ENCODE measurements around the gene C10orf95. TPM values are rescaled to one million over a fixed set of nuclear protein-coding genes. Genes with fewer than 3 reads are reported as not detected.

The C10orf95 gene
- polyA plus RNA-seq, 1 of the 3 experiments (the other 2 are of a cell fraction), result 0.07 TPM

DNA sequence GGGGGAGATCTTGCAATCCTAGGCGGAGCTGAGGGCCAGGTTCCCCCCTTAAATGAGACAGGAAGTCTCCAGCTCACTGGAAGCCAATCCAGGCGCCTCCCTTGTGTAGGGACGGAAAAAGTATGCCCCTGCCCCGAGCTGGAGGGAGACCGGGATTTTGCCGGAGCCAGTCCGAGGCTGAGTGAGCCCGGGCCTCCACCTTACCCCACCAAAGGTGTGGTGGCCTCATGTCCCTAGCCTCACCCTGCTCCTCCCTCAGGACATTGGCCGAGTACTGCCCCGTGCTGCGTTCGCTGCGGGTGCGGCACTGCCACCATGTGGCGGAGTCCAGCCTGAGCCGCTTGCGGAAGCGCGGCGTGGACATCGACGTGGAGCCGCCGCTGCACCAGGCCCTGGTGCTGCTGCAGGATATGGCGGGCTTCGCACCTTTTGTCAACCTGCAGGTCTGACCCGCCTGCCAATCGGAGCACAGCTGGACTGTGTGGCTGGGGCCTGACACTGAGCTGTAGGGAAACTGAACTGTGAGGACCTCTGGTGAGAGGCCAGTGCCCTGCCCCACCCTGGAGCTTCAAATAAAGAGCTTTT lies 28.7 kb downstream of the C10orf95 start (continued):
- TF ChIP-seq, protein P1, sequence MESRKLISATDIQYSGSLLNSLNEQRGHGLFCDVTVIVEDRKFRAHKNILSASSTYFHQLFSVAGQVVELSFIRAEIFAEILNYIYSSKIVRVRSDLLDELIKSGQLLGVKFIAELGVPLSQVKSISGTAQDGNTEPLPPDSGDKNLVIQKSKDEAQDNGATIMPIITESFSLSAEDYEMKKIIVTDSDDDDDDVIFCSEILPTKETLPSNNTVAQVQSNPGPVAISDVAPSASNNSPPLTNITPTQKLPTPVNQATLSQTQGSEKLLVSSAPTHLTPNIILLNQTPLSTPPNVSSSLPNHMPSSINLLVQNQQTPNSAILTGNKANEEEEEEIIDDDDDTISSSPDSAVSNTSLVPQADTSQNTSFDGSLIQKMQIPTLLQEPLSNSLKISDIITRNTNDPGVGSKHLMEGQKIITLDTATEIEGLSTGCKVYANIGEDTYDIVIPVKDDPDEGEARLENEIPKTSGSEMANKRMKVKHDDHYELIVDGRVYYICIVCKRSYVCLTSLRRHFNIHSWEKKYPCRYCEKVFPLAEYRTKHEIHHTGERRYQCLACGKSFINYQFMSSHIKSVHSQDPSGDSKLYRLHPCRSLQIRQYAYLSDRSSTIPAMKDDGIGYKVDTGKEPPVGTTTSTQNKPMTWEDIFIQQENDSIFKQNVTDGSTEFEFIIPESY (IDR thresholded peaks at IDR 0.05; ENCODE audit: borderline replicate concordance, low read depth), result peak; percentile 83; the same call in 1 of the 2 replicates
- TF ChIP-seq TEAD4 (IDR thresholded peaks at IDR 0.05; ENCODE audit: borderline replicate concordance, insufficient read depth) (no peak), POLR2AphosphoS5 (IDR thresholded peaks at IDR 0.05; ENCODE audit: low read depth, low read length) (no peak), MEF2A (IDR thresholded peaks at IDR 0.05; ENCODE audit: borderline replicate concordance, low read depth) (no peak), RAD21 (IDR thresholded peaks at IDR 0.05; ENCODE audit: low read length) (peak; percentile 69)
- TF ChIP-seq, protein P2, sequence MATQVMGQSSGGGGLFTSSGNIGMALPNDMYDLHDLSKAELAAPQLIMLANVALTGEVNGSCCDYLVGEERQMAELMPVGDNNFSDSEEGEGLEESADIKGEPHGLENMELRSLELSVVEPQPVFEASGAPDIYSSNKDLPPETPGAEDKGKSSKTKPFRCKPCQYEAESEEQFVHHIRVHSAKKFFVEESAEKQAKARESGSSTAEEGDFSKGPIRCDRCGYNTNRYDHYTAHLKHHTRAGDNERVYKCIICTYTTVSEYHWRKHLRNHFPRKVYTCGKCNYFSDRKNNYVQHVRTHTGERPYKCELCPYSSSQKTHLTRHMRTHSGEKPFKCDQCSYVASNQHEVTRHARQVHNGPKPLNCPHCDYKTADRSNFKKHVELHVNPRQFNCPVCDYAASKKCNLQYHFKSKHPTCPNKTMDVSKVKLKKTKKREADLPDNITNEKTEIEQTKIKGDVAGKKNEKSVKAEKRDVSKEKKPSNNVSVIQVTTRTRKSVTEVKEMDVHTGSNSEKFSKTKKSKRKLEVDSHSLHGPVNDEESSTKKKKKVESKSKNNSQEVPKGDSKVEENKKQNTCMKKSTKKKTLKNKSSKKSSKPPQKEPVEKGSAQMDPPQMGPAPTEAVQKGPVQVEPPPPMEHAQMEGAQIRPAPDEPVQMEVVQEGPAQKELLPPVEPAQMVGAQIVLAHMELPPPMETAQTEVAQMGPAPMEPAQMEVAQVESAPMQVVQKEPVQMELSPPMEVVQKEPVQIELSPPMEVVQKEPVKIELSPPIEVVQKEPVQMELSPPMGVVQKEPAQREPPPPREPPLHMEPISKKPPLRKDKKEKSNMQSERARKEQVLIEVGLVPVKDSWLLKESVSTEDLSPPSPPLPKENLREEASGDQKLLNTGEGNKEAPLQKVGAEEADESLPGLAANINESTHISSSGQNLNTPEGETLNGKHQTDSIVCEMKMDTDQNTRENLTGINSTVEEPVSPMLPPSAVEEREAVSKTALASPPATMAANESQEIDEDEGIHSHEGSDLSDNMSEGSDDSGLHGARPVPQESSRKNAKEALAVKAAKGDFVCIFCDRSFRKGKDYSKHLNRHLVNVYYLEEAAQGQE (IDR thresholded peaks at IDR 0.05; ENCODE audit: low read depth, low read length), result no peak

DNA sequence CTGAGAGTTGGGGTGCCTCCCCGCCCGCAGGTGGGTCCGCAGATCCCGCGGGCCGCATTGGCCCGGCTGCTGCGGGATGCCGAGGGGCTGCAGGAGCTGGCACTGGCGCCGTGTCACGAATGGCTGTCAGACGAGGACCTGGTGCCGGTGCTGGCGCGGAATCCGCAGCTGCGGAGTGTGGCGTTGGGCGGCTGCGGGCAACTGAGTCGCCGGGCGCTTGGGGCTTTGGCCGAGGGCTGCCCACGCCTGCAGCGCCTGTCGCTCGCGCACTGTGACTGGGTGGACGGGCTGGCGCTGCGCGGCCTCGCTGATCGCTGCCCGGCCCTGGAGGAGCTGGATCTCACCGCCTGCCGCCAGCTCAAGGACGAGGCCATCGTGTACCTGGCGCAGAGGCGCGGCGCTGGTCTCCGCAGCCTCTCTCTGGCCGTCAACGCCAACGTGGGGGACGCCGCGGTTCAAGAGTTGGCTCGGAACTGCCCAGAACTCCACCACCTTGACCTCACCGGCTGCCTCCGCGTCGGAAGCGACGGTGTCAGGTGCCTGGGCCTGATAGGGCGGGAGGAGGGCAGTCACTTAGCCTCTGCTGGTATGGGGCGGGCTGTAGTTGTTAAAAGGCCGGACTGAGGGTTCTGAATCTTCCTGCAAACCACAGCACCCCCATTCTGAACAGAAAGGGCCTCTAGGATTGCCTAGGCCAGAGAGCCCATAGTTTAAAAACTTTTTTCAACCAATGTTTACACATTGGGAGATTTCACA lies 29.4 kb downstream of the C10orf95 start:
- Histone ChIP-seq H3K4me3 (ENCODE audit: low read depth in 2 of 2, low read length in 1 of 2) (peak overlapping the region; percentile 77 to 90), H3K4me1 (ENCODE audit: control insufficient read depth in 1 of 2, insufficient read depth in 2 of 2, low read depth in 1 of 2, low read length in 1 of 2) (peaks cover 0 to 29% of the 10 kb centered on the region in 2 experiments; a peak in 2 of 4 replicates), H3K9me3 (no peaks in the 10 kb centered on the region), H3K79me2 (ENCODE audit: insufficient read depth) (no peaks in the 10 kb centered on the region), H3F3A (replicated peaks; ENCODE audit: insufficient read depth) (peaks cover 15% of the 10 kb centered on the region), H3K4me2 (peak overlapping the region; percentile 84), H2AFZ (ENCODE audit: low read depth) (peak overlapping the region; percentile 85), H3K36me3 (replicated peaks in 1 of 2; ENCODE audit: control insufficient read depth in 1 of 2, insufficient read depth in 2 of 2, low read length in 1 of 2) (peaks cover 0 to 21% of the 10 kb centered on the region in 2 experiments), H3K27ac (ENCODE audit: low read depth in 2 of 2, low read length in 1 of 2) (peak overlapping the region in 1 of 2 experiments; percentile 99; a peak in 1 of 4 replicates), H4K20me1 (ENCODE audit: insufficient read depth) (no peaks in the 10 kb centered on the region), H3K27me3 (ENCODE audit: insufficient read depth) (no peaks in the 10 kb centered on the region), H3K9ac (peak overlapping the region; percentile 68), H3K9me2 (no peaks in the 10 kb centered on the region)
- 13% methylated on average over 13 of the region's 62 CpGs for WGBS (ENCODE audit: low lambda C conversion rate)
- CTCF ChIA-PET, result interaction anchor here (0.7 to 18.3 kb wide), 23 partner anchors 10 to 268 kb away, joined by 3 to 359 read pairs (median 5); partner anchors contain the start of genes C10orf95, CUEDC2, ELOVL3 and NFKB2
- DNase-seq, result peak; percentile 33
- POLR2A ChIA-PET, result interaction anchor here (0.9 to 4.2 kb wide), 10 partner anchors 8 to 162 kb away, joined by 3 to 41 read pairs (median 4); partner anchors contain the start of genes C10orf95, CUEDC2 and NFKB2
- TF ChIP-seq JUND (IDR thresholded peaks at IDR 0.05), result no peak
- no peak for TF ChIP-seq POLR2AphosphoS5 (IDR thresholded peaks at IDR 0.05; ENCODE audit: low read depth, low read length)
- TF ChIP-seq, protein P3, sequence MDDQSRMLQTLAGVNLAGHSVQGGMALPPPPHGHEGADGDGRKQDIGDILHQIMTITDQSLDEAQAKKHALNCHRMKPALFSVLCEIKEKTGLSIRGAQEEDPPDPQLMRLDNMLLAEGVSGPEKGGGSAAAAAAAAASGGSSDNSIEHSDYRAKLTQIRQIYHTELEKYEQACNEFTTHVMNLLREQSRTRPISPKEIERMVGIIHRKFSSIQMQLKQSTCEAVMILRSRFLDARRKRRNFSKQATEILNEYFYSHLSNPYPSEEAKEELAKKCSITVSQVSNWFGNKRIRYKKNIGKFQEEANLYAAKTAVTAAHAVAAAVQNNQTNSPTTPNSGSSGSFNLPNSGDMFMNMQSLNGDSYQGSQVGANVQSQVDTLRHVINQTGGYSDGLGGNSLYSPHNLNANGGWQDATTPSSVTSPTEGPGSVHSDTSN (IDR thresholded peaks at IDR 0.05), result no peak
- TF ChIP-seq NRF1 (IDR thresholded peaks at IDR 0.05; ENCODE audit: low read depth, low read length), result no peak
- no peak for TF ChIP-seq SIN3A (IDR thresholded peaks at IDR 0.05; ENCODE audit: borderline replicate concordance, low read depth, low read length)
- TF ChIP-seq, protein P4, sequence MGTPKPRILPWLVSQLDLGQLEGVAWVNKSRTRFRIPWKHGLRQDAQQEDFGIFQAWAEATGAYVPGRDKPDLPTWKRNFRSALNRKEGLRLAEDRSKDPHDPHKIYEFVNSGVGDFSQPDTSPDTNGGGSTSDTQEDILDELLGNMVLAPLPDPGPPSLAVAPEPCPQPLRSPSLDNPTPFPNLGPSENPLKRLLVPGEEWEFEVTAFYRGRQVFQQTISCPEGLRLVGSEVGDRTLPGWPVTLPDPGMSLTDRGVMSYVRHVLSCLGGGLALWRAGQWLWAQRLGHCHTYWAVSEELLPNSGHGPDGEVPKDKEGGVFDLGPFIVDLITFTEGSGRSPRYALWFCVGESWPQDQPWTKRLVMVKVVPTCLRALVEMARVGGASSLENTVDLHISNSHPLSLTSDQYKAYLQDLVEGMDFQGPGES (IDR thresholded peaks at IDR 0.05; ENCODE audit: low read depth, low read length), result no peak
- TF ChIP-seq SMC3 (IDR thresholded peaks at IDR 0.05; ENCODE audit: low read depth, low read length), result no peak
- TF ChIP-seq, protein P5, sequence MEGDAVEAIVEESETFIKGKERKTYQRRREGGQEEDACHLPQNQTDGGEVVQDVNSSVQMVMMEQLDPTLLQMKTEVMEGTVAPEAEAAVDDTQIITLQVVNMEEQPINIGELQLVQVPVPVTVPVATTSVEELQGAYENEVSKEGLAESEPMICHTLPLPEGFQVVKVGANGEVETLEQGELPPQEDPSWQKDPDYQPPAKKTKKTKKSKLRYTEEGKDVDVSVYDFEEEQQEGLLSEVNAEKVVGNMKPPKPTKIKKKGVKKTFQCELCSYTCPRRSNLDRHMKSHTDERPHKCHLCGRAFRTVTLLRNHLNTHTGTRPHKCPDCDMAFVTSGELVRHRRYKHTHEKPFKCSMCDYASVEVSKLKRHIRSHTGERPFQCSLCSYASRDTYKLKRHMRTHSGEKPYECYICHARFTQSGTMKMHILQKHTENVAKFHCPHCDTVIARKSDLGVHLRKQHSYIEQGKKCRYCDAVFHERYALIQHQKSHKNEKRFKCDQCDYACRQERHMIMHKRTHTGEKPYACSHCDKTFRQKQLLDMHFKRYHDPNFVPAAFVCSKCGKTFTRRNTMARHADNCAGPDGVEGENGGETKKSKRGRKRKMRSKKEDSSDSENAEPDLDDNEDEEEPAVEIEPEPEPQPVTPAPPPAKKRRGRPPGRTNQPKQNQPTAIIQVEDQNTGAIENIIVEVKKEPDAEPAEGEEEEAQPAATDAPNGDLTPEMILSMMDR (IDR thresholded peaks at IDR 0.05), result no peak
- no peak for TF ChIP-seq RAD21 (IDR thresholded peaks at IDR 0.05; ENCODE audit: low read length)
- TF ChIP-seq NFIC (IDR thresholded peaks at IDR 0.05; ENCODE audit: borderline replicate concordance), result no peak
- no peak for TF ChIP-seq RXRA (IDR thresholded peaks at IDR 0.05; ENCODE audit: borderline replicate concordance, low read depth)
- no peak for TF ChIP-seq YY1 (IDR thresholded peaks at IDR 0.05; ENCODE audit: low read depth)
- no peak for TF ChIP-seq CHD2 (IDR thresholded peaks at IDR 0.05; ENCODE audit: low read length, partially characterized antibody)

All from SK-N-SH (cell line).